Muscle layer of colon (tissue), 2 donors: ENCODE measurements around the gene DERL2.

Experiments
- H3K27ac ChIP-seq: one replicate; pipeline ENCODE4 v1.7.0; 2013; ENCODE audit warnings: low read depth, mild to moderate bottlenecking, low read length, moderate library complexity
- H3K27me3 ChIP-seq, 2 donors: one replicate each; pipeline ENCODE4 v1.7.0; 2013; ENCODE audit warnings: low read length in 2 of 2, mild to moderate bottlenecking in 2 of 2; ENCODE audit not compliant: insufficient read depth in 2 of 2, control insufficient read depth in 1 of 2
- H3K36me3 ChIP-seq: one replicate; pipeline ENCODE4 v1.7.0; 2013; ENCODE audit warnings: mild to moderate bottlenecking, low read length; ENCODE audit not compliant: insufficient read depth
- H3K4me1 ChIP-seq: one replicate; pipeline ENCODE4 v1.7.0; 2013; ENCODE audit warnings: mild to moderate bottlenecking, low read length; ENCODE audit not compliant: insufficient read depth
- H3K4me3 ChIP-seq, 2 donors: one replicate each; pipeline ENCODE4 v1.7.0; 2013; ENCODE audit warnings: low read length in 2 of 2, low read depth in 1 of 2, mild to moderate bottlenecking in 1 of 2, moderate library complexity in 1 of 2
- H3K9ac ChIP-seq: one replicate; pipeline ENCODE4 v1.7.0; 2013; ENCODE audit warnings: low read length
- H3K9me3 ChIP-seq: one replicate; pipeline ENCODE4 v1.7.0; 2013; ENCODE audit warnings: mild to moderate bottlenecking, low read length
- donor health status: abdominal sarcoma.
- donor health status: Adenocarcinoma of cecum.

Gene DERL2

DNA sequence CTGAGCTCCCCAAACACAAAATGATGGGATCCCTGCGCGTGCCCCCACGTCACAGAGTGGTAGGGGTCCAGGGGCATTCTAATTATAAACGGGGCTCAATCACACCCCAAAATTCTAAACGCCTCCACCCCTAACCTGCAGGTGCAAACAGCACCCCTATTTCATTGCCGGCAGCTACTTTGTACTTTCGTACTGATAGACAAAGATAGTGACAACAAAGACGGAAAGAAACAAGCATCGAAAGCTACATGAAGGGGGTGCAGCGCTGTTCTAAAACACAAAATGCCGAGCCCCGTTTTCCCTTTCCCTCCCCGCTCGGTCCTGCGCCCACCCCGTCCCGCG is 14.2 kb upstream of the DERL2 start:
- Histone ChIP-seq H3K4me1 (peaks cover 8% of the 10 kb centered on the region), H3K9ac (no peak overlapping the region), H3K27me3 (peaks cover 0 to 11% of the 10 kb centered on the region in 2 donors), H3K4me3 (peak overlapping the region; percentile 58 to 70), H3K9me3 (no peaks in the 10 kb centered on the region), H3K27ac (no peak overlapping the region), H3K36me3 (no peaks in the 10 kb centered on the region)

GRCh38 chr17:5499476-5500231 is 13.7 kb upstream of the DERL2 start:
- peaks cover 8% of the 10 kb centered on the region for H3K4me1 ChIP-seq
- peak overlapping the region; percentile 58 to 70 for H3K4me3 ChIP-seq
- H3K27me3 ChIP-seq, result peaks cover 0 to 11% of the 10 kb centered on the region in 2 donors
- H3K9me3 ChIP-seq, result no peaks in the 10 kb centered on the region
- no peak overlapping the region for H3K9ac ChIP-seq
- H3K27ac ChIP-seq, result no peak overlapping the region
- H3K36me3 ChIP-seq, result no peaks in the 10 kb centered on the region

DNA sequence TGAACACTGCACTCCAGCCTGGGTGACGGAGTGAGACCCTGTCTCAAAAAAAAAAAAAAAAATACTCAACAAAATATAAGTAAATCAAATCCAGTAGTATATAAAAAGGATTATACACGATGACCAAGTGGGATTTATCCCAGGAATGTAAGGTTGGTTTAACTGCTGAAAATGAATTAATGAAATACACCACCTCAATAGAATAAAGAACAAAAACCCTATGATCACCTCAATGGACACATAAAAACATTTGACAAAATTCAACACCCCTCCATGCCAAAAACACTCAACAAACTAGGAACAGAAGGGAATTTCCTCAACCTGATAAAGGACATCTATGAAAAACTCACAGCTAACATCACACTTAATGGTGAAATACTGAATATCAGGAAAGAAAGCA is 7.0 kb upstream of the DERL2 start:
- H3K9me3 ChIP-seq, result no peaks in the 10 kb centered on the region
- no peak overlapping the region for H3K9ac ChIP-seq
- peaks cover 13% of the 10 kb centered on the region for H3K36me3 ChIP-seq
- no peak overlapping the region for H3K4me3 ChIP-seq
- H3K4me1 ChIP-seq, result peaks cover 2% of the 10 kb centered on the region
- H3K27ac ChIP-seq, result no peak overlapping the region
- peaks cover 0 to 5% of the 10 kb centered on the region in 2 donors for H3K27me3 ChIP-seq

- Histone ChIP-seq H3K27ac (no peak overlapping the region), H3K4me3 (no peak overlapping the region), H3K4me1 (peaks cover 20% of the 10 kb centered on the region), H3K36me3 (peaks cover 21% of the 10 kb centered on the region), H3K9me3 (no peaks in the 10 kb centered on the region), H3K9ac (no peak overlapping the region), H3K27me3 (no peaks in the 10 kb centered on the region)
These were observed 2.8 kb upstream of the DERL2 start for GRCh38 chr17:5488752-5489151.

GRCh38 chr17:5486206-5487124 is 487 bp upstream of the DERL2 start, which contains the start of gene MIS12:
TSS of gene MIS12 (plus strand) at chr17:5486566. CDS start at chr17:5488863, 2,297 bp downstream.
- H3K9me3 ChIP-seq, result no peaks in the 10 kb centered on the region
- H3K36me3 ChIP-seq, result peaks cover 28% of the 10 kb centered on the region
- peaks cover 20% of the 10 kb centered on the region for H3K4me1 ChIP-seq

DNA sequence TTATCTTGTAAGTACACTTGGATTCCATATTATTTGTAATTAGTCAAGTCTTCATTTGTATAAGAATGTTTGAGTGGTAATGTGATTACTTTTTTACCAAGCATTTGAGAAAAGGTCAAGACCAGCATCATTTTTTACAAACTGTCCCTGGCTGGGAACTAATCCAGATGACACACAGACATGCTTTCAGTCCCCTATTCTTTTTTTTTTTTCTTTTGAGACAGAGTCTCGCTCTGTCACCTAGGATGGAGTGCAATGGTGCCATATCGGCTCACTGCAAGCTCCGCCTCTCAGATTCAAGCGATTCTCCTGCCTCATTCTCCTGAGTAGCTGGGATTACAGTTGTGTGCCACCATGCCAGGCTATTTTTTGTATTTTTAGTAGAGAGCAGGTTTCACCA is 4.5 kb downstream of the DERL2 start:
- Histone ChIP-seq H3K36me3 (peaks cover 59% of the 10 kb centered on the region), H3K27ac (no peak overlapping the region), H3K9ac (no peak overlapping the region), H3K4me1 (peaks cover 12% of the 10 kb centered on the region), H3K4me3 (no peak overlapping the region), H3K9me3 (no peaks in the 10 kb centered on the region), H3K27me3 (no peaks in the 10 kb centered on the region)

More at GRCh38 chr17:5486206-5487124, 487 bp upstream of the DERL2 start, which contains the start of gene MIS12:
- Histone ChIP-seq H3K9ac (peak within 1 kb of the TSS; percentile 97), H3K27ac (peak within 1 kb of the TSS; percentile 94), H3K27me3 (no peaks in the 10 kb centered on the region), H3K4me3 (peak within 1 kb of the TSS; percentile 96)

DNA sequence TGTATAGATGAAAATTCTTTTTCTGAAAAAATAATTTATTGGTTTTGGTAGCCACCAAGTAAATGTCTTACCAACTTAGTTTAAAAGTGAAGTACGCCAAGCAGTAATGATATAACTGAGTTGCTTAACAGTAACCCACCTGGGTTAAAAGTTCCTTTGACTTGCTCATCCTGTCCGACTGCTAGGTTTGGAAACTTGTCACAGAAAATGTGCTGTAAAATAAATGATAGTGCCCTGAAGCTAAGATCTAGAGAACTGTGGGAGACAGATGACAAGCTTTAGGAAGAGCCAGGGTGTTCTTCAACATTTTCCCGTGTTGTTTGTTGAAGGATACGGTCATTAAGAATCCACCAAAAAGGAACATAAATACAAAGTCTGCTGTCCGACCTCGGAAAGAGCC is 5.0 kb downstream of the DERL2 start:
- Histone ChIP-seq H3K27me3 (no peaks in the 10 kb centered on the region), H3K27ac (no peak overlapping the region), H3K4me1 (peaks cover 12% of the 10 kb centered on the region), H3K9ac (no peak overlapping the region), H3K9me3 (no peaks in the 10 kb centered on the region), H3K36me3 (peaks cover 59% of the 10 kb centered on the region), H3K4me3 (no peak overlapping the region)

DNA sequence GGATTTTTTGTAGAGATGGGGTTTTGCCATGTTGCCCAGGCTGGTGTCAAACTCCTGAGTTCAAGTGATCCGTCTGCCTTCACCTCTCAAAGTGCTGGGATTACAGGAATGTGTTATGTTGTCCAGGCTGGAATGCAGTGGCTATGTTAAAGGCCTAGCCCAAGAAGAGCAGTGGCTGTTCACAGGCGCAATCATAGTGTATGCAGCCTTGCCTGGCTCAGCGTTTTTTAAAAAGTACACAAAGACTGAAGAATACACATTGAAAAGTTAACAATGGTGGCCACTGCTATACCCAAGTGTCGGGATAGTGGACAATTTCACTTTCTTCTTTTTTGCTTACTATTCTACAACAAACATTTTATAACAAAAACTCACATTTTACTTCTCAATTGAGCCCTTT is 7.0 kb downstream of the DERL2 start:
- Histone ChIP-seq H3K4me1 (no peaks in the 10 kb centered on the region), H3K9me3 (no peaks in the 10 kb centered on the region), H3K27me3 (no peaks in the 10 kb centered on the region), H3K4me3 (no peak overlapping the region), H3K36me3 (peaks cover 60% of the 10 kb centered on the region), H3K9ac (no peak overlapping the region), H3K27ac (no peak overlapping the region)

- Histone ChIP-seq H3K9me3 (no peaks in the 10 kb centered on the region), H3K4me3 (no peak overlapping the region), H3K27me3 (no peaks in the 10 kb centered on the region), H3K4me1 (no peaks in the 10 kb centered on the region), H3K9ac (no peak overlapping the region), H3K27ac (no peak overlapping the region), H3K36me3 (peaks cover 46% of the 10 kb centered on the region)
These were observed 12.1 kb downstream of the DERL2 start for GRCh38 chr17:5473906-5474305.

GRCh38 chr17:5472511-5472910 is 13.5 kb downstream of the DERL2 start:
- Histone ChIP-seq H3K9me3 (no peaks in the 10 kb centered on the region), H3K36me3 (peaks cover 32% of the 10 kb centered on the region), H3K9ac (no peak overlapping the region)

DNA sequence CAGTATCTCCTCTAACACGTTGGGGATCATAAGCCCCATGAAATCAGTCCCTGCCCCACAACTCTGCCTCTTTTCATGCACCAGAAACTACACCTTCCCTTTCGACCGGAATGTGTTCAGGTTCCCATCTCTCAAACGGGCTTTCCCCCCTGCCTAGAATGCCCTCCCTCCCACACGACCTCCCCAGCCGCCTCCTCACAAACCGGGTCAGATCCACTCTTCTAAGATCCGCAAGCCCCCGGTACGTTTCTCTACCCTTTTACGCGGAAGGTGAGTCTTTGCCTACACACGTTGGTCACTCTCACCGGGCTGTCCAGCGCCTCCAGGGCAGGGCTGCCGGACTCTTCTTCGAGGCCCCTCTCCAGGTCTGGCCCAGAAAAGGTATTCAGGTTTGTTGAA is 17.9 kb downstream of the DERL2 start:
- peaks cover 8% of the 10 kb centered on the region for H3K36me3 ChIP-seq

More at GRCh38 chr17:5472511-5472910, 13.5 kb downstream of the DERL2 start:
- Histone ChIP-seq H3K27me3 (no peaks in the 10 kb centered on the region), H3K4me3 (no peak overlapping the region), H3K4me1 (peaks cover 3% of the 10 kb centered on the region), H3K27ac (no peak overlapping the region)

More for the DNA sequence above, 17.9 kb downstream of the DERL2 start:
- peak overlapping the region; percentile 80 for H3K27ac ChIP-seq
- peak overlapping the region; percentile 82 to 92 for H3K4me3 ChIP-seq
- peak overlapping the region; percentile 52 for H3K9ac ChIP-seq
- H3K4me1 ChIP-seq, result peaks cover 11% of the 10 kb centered on the region
- H3K9me3 ChIP-seq, result no peaks in the 10 kb centered on the region
- no peaks in the 10 kb centered on the region for H3K27me3 ChIP-seq
